Coronary artery (tissue), 2 donors: ENCODE results near the gene ARID3B.

Experiments used
- DNase-seq: peaks from one replicate; pipeline ENCODE4 v3.0.0-alpha.2; 2017; ENCODE audit warnings: low spot score
- H3K27ac ChIP-seq, 2 donors: fragments of 200-600 bp; sonication (generic); one replicate each; pipeline ENCODE4 v1.5.1; 2016 to 2019
- H3K4me3 ChIP-seq: fragments of 200-600 bp; sonication (generic); 2 replicates; pipeline ENCODE4 v1.5.1; 2016; ENCODE audit warnings: mild to moderate bottlenecking, moderate library complexity
- TF ChIP-seq, protein P1 (sequence below): fragments of 200-600 bp; sonication (generic); IDR thresholded peaks from one replicate; pipeline ENCODE4 v1.5.1; 2019; ENCODE audit warnings: antibody characterized with exemption

ARID3B gene

GRCh38 chr15:74548241-74548640, 7.2 kb downstream of the ARID3B start:
- Histone ChIP-seq H3K27ac (no peak overlapping the region), H3K4me3 (no peak overlapping the region)
- DNase-seq: no peak
- TF ChIP-seq, protein P1, sequence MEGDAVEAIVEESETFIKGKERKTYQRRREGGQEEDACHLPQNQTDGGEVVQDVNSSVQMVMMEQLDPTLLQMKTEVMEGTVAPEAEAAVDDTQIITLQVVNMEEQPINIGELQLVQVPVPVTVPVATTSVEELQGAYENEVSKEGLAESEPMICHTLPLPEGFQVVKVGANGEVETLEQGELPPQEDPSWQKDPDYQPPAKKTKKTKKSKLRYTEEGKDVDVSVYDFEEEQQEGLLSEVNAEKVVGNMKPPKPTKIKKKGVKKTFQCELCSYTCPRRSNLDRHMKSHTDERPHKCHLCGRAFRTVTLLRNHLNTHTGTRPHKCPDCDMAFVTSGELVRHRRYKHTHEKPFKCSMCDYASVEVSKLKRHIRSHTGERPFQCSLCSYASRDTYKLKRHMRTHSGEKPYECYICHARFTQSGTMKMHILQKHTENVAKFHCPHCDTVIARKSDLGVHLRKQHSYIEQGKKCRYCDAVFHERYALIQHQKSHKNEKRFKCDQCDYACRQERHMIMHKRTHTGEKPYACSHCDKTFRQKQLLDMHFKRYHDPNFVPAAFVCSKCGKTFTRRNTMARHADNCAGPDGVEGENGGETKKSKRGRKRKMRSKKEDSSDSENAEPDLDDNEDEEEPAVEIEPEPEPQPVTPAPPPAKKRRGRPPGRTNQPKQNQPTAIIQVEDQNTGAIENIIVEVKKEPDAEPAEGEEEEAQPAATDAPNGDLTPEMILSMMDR: no peak

DNA sequence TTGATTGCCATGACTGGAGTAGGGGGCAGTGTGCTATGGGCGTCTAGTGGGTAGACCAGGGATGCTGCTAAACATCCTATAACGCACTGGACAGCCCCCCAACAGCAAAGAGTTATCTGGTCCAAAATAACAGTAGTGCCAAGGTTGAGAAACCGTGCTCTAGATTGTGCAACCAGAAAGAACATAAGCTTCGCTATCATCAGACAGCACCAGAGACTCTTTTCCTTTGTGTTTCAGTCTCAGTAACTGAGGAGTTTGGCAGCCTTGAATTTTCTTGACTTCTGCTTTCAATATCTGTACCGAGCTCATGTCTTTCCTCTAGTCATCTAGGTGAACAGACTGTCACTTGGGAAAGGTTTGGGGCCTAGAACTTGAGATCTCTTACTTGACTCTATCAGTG, 8.8 kb downstream of the ARID3B start:
- TF ChIP-seq, protein P1: no peak
- no peak for DNase-seq
- no peak overlapping the region for H3K27ac ChIP-seq
- H3K4me3 ChIP-seq: no peak overlapping the region

DNA sequence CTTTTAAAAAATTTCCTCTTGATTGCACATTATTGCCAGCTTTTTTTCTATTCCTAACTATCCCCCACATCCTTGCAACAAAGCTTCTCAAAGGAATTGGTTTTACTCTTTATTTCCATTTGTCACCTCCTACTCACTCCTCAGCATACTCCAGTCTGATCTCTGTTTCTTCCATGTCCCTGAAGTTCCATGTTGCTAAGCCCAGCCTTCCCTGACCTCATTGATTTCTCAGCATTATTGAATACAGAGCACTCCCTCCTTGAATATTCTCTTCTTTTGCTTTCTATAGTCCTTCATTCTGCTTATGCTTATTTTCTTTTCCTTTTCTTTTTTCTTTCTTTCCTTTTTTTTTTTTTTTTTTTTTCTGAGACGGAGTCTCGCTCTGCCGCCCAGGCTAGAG, 10.7 kb downstream of the ARID3B start:
- Histone ChIP-seq H3K27ac (no peak overlapping the region), H3K4me3 (no peak overlapping the region)
- TF ChIP-seq, protein P1: no peak
- no peak for DNase-seq

- TF ChIP-seq, protein P1: no peak
- DNase-seq: no peak
- Histone ChIP-seq H3K4me3 (no peak overlapping the region), H3K27ac (no peak overlapping the region)
Observed at GRCh38 chr15:74552773-74553441, 11.9 kb downstream of the ARID3B start.

DNA sequence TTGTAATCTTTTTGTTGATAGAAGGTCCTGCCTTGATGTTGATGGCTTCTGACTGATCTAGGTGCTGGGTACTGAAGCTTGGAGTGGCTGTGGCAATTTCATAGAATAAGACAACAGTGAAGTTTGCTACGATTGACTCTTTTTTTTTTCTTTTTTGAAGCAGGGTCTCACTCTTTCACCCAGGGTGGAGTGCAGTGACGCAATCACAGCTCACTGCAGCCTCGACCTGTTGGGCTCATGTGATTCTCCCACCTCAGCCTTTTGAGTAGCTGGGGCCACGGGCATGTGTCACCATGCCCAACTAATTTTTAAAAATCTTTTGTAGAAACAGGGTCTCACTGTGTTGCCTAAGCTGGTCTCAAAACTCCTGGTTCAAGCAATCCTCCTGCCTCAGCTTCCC, 14.2 kb downstream of the ARID3B start:
- TF ChIP-seq, protein P1: no peak
- Histone ChIP-seq H3K4me3 (no peak overlapping the region), H3K27ac (no peak overlapping the region)
- DNase-seq: no peak

DNA sequence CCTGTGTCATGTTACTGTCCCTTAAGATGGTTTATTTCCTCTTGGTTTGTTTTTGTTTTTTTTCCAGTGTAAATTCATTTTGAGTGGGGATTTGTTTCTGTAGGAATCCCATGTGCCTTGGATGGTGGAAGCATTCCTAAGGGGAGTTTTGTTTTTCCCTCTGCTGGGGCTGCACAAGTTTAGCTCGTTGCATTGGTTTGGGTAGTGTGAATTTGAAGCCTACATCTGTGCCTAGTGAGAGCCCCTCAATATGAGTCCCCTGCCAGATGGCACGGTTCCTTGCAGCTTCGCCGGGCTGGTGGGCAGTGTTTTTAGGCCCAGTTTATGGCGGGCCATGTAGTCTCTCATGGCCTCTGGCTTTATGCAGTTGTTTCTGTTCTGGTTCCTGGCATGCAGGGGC, 17.7 kb downstream of the ARID3B start:
- TF ChIP-seq, protein P1: no peak
- no peak for DNase-seq
- Histone ChIP-seq H3K27ac (no peak overlapping the region), H3K4me3 (no peak overlapping the region)

DNA sequence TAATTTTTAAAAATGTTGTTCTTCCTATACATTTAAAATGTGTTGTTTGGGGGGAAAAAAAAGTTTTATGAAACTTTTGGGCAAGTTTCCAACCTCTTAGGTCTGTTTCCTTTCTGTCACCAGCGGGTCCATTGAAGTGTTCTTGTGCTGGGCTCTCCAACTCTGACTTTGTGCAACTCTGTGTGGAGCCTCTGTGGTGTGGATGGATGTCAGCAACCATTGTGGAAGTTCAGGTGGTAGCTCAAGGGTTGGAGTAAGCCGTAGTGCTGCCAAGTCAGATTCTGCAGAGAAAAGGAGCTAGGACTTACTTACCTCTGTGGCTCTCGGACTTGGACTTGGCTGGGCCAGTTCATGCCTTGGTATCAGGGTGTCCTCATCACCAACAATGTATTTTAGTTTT, 22.4 kb downstream of the ARID3B start:
- H3K4me3 ChIP-seq: no peak overlapping the region
- TF ChIP-seq, protein P1: no peak
- DNase-seq: no peak
- no peak overlapping the region for H3K27ac ChIP-seq
